Skeletal muscle tissue (tissue), 4 donors: ENCODE results near the gene IRGQ. TPM values are rescaled to one million over a fixed set of nuclear protein-coding genes. Genes with fewer than 3 reads are reported as not detected.
"Not testable (repeated sequence)": the region's sequence is repeated elsewhere in the genome, so short reads cannot be mapped to it uniquely, and the experiment has no call there.

Source experiments
- H3K27ac ChIP-seq: one replicate; pipeline ENCODE4 v1.7.0; 2013; ENCODE audit warnings: mild to moderate bottlenecking, low read depth, low read length, inconsistent platforms
- H3K27me3 ChIP-seq, 3 donors: one replicate each; pipeline ENCODE4 v1.7.0; 2013; ENCODE audit warnings: low read length in 3 of 3; ENCODE audit not compliant: control insufficient read depth in 3 of 3, insufficient read depth in 3 of 3
- H3K36me3 ChIP-seq, 3 donors: one replicate each; pipeline ENCODE4 v1.7.0; 2013; ENCODE audit warnings: low read length in 3 of 3; ENCODE audit not compliant: control insufficient read depth in 3 of 3, insufficient read depth in 3 of 3
- H3K4me1 ChIP-seq, 3 donors: one replicate each; pipeline ENCODE4 v1.7.0; 2013; ENCODE audit warnings: low read length in 3 of 3, mild to moderate bottlenecking in 3 of 3; ENCODE audit not compliant: control insufficient read depth in 3 of 3, insufficient read depth in 3 of 3
- H3K4me3 ChIP-seq, 3 donors: one replicate each; pipeline ENCODE4 v1.7.0; 2013; ENCODE audit warnings: low read length in 3 of 3
- H3K9ac ChIP-seq, 3 donors: one replicate each; pipeline ENCODE4 v1.7.0; 2013; ENCODE audit warnings: low read length in 3 of 3, mild to moderate bottlenecking in 3 of 3, moderate library complexity in 2 of 3, low read depth in 1 of 3
- H3K9me3 ChIP-seq, 3 donors: one replicate each; pipeline ENCODE4 v1.7.0; 2013; ENCODE audit warnings: low read length in 3 of 3; ENCODE audit not compliant: control insufficient read depth in 3 of 3
- total RNA-seq: library from RNA; depleted of rRNA; stranded (reverse); fragments of >200 nt; gene quantifications from one replicate; pipeline ENCODE4 v1.2.3, GENCODE V29; 2014
- donor health status: Osteomylitis.

The IRGQ gene
- total RNA-seq, 1 donor from 2014 or later: 24.5 TPM

GRCh38 chr19:43591904-43592772 is 3.8 kb downstream of the IRGQ start:
- Histone ChIP-seq H3K27me3 (no peaks in the 10 kb centered on the region), H3K9ac (no peak overlapping the region), H3K4me1 (peaks cover 23 to 35% (median 28%) of the 10 kb centered on the region in 3 donors), H3K36me3 (peaks cover 22 to 28% (median 26%) of the 10 kb centered on the region in 3 donors), H3K4me3 (no peak overlapping the region), H3K9me3 (no peaks in the 10 kb centered on the region), H3K27ac (no peak overlapping the region)

- no peak overlapping the region for H3K27ac ChIP-seq
- no peaks in the 10 kb centered on the region for H3K9me3 ChIP-seq
- H3K36me3 ChIP-seq: peaks cover 26 to 38% (median 32%) of the 10 kb centered on the region in 3 donors
- no peak overlapping the region for H3K9ac ChIP-seq
- no peaks in the 10 kb centered on the region for H3K27me3 ChIP-seq
- no peak overlapping the region for H3K4me3 ChIP-seq
- H3K4me1 ChIP-seq: peaks cover 10 to 16% (median 13%) of the 10 kb centered on the region in 3 donors
Observed at GRCh38 chr19:43589678-43590077, 6.3 kb downstream of the IRGQ start.

- Histone ChIP-seq H3K36me3 (peaks cover 26 to 38% (median 32%) of the 10 kb centered on the region in 3 donors), H3K27ac (no peak overlapping the region), H3K4me3 (no peak overlapping the region), H3K9me3 (no peaks in the 10 kb centered on the region), H3K9ac (no peak overlapping the region), H3K27me3 (no peaks in the 10 kb centered on the region), H3K4me1 (peaks cover 7 to 12% (median 9%) of the 10 kb centered on the region in 3 donors)
Observed at GRCh38 chr19:43589277-43589676, 6.7 kb downstream of the IRGQ start.

GRCh38 chr19:43587029-43587428 is 8.9 kb downstream of the IRGQ start:
- H3K27me3 ChIP-seq, H3K9ac ChIP-seq, H3K4me1 ChIP-seq, H3K27ac ChIP-seq, H3K4me3 ChIP-seq, H3K9me3 ChIP-seq: not testable (repeated sequence)
- peaks cover 13 to 22% (median 18%) of the 10 kb centered on the region in 3 donors for H3K36me3 ChIP-seq

- H3K4me1 ChIP-seq: peaks cover 0 to 2% (median 0%) of the 10 kb centered on the region in 3 donors
- H3K9ac ChIP-seq: no peak overlapping the region
- H3K9me3 ChIP-seq: no peaks in the 10 kb centered on the region
- H3K27ac ChIP-seq: no peak overlapping the region
- H3K36me3 ChIP-seq: peaks cover 10 to 20% (median 18%) of the 10 kb centered on the region in 3 donors
- H3K27me3 ChIP-seq: no peaks in the 10 kb centered on the region
- H3K4me3 ChIP-seq: no peak overlapping the region
Observed at GRCh38 chr19:43586346-43586745, 9.6 kb downstream of the IRGQ start.

GRCh38 chr19:43584484-43584883 is 11.4 kb downstream of the IRGQ start:
- peaks cover 4 to 10% (median 5%) of the 10 kb centered on the region in 3 donors for H3K4me1 ChIP-seq
- H3K27me3 ChIP-seq: no peaks in the 10 kb centered on the region
- H3K27ac ChIP-seq: no peak overlapping the region
- no peak overlapping the region for H3K9ac ChIP-seq
- H3K9me3 ChIP-seq: no peaks in the 10 kb centered on the region
- H3K36me3 ChIP-seq: peaks cover 6 to 12% (median 8%) of the 10 kb centered on the region in 3 donors
- no peak overlapping the region for H3K4me3 ChIP-seq

- no peaks in the 10 kb centered on the region for H3K27me3 ChIP-seq
- peaks cover 4 to 10% (median 6%) of the 10 kb centered on the region in 3 donors for H3K36me3 ChIP-seq
Observed at GRCh38 chr19:43582495-43582894, 13.4 kb downstream of the IRGQ start.

GRCh38 chr19:43581467-43581866 is 14.5 kb downstream of the IRGQ start:
- Histone ChIP-seq H3K9ac (peak overlapping the region in 2 of 3 donors; percentile 32 to 33), H3K27ac (no peak overlapping the region), H3K4me1 (peaks cover 4 to 10% (median 7%) of the 10 kb centered on the region in 3 donors), H3K9me3 (no peaks in the 10 kb centered on the region), H3K4me3 (peak overlapping the region in 2 of 3 donors; percentile 66 to 68), H3K36me3 (peaks cover under 1 to 5% (median 4%) of the 10 kb centered on the region in 3 donors), H3K27me3 (no peaks in the 10 kb centered on the region)

More at GRCh38 chr19:43582495-43582894, 13.4 kb downstream of the IRGQ start:
- Histone ChIP-seq H3K9ac (no peak overlapping the region), H3K4me3 (no peak overlapping the region), H3K4me1 (peaks cover 4 to 10% (median 5%) of the 10 kb centered on the region in 3 donors), H3K9me3 (no peaks in the 10 kb centered on the region), H3K27ac (no peak overlapping the region)

- Histone ChIP-seq H3K27ac (no peak overlapping the region), H3K9me3 (no peaks in the 10 kb centered on the region), H3K36me3 (peaks cover 0 to under 1% (median 0%) of the 10 kb centered on the region in 3 donors), H3K4me3 (no peak overlapping the region), H3K4me1 (peaks cover 19 to 25% (median 21%) of the 10 kb centered on the region in 3 donors), H3K27me3 (no peaks in the 10 kb centered on the region), H3K9ac (no peak overlapping the region)
Observed at GRCh38 chr19:43578787-43579186, 17.1 kb downstream of the IRGQ start.
